SK-MEL-5 (cell line): ENCODE data around the gene PSMA7. TPM values are rescaled to one million over a fixed set of nuclear protein-coding genes. Genes with fewer than 3 reads are reported as not detected.
A peak's percentile ranks its signal among the peaks of the same experiment; 100 is the strongest.

ENCODE experiments used
- DNase-seq: peaks from one replicate; pipeline ENCODE4 v3.0.0-alpha.2; 2016; ENCODE audit warnings: low read depth, low spot score
- in situ Hi-C: cut with HindIII; loops from 2 replicates; pipeline ENCODE4 v1.10.0; 2016; ENCODE audit warnings: low sequenced_read_pairs, high pct_unique_total_duplicates, low pct_unique_long_range_greater_than_20kb
- polyA plus RNA-seq, 2 experiments: library from polyadenylated mRNA; depleted of rRNA; stranded (reverse); fragments of >200 nt; gene quantifications; 2 replicates each; pipeline ENCODE4 v1.2.3, GENCODE V29; 2015
- total RNA-seq: library from RNA; depleted of rRNA; stranded (reverse); fragments of >200 nt; shearing (Covaris generic); gene quantifications from 2 replicates; pipeline ENCODE4 v1.2.3, GENCODE V29; 2014; rRNA removed

Gene PSMA7
- 592 and 662 TPM in 2 replicates for total RNA-seq
- 514 and 630 TPM in 2 replicates for polyA plus RNA-seq (2015; cell fraction: cytosol; rRNA removed)
- 363 and 441 TPM in 2 replicates for polyA plus RNA-seq (2015; cell fraction: nucleus; rRNA removed)

GRCh38 chr20:62143081-62143956 lies at the start of gene PSMA7, which contains the start of gene SS18L1:
TSS of gene PSMA7 (minus strand) at chr20:62143394. CDS start at chr20:62143303, 91 bp downstream.
TSS of gene SS18L1 (plus strand) at chr20:62143769. CDS start at chr20:62143821, 52 bp downstream.
- in situ Hi-C loops, result no loop called here
- DNase-seq, result peak; percentile 89

GRCh38 chr20:62192635-62193034 lies 49.4 kb upstream of the PSMA7 start:
- DNase-seq, result no peak
- in situ Hi-C loops, result loop anchor here (25.0 kb wide), 1 partner anchor 95 kb away; no protein-coding TSS in a partner anchor

GRCh38 chr20:62191781-62192559 lies 48.8 kb upstream of the PSMA7 start:
- in situ Hi-C loops, result loop anchor here (25.0 kb wide), 1 partner anchor 95 kb away; no protein-coding TSS in a partner anchor
- no peak for DNase-seq

GRCh38 chr20:62190639-62191411 lies 47.6 kb upstream of the PSMA7 start:
- in situ Hi-C loops, result loop anchor here (25.0 kb wide), 1 partner anchor 96 kb away; no protein-coding TSS in a partner anchor
- DNase-seq, result no peak

- no peak for DNase-seq
- in situ Hi-C loops, result loop anchor here (25.0 kb wide), 1 partner anchor 100 kb away; no protein-coding TSS in a partner anchor
These were observed 44.0 kb upstream of the PSMA7 start for GRCh38 chr20:62186887-62187866.

GRCh38 chr20:62186096-62186426 lies 42.9 kb upstream of the PSMA7 start:
- no peak for DNase-seq
- in situ Hi-C loops, result loop anchor here (25.0 kb wide), 1 partner anchor 101 kb away; no protein-coding TSS in a partner anchor

GRCh38 chr20:62183426-62184142 lies 40.4 kb upstream of the PSMA7 start:
- no peak for DNase-seq
- in situ Hi-C loops, result loop anchor here (25.0 kb wide), 1 partner anchor 104 kb away; no protein-coding TSS in a partner anchor

GRCh38 chr20:62182469-62183425 lies 39.6 kb upstream of the PSMA7 start, which contains the start of gene MTG2:
TSS of gene MTG2 (plus strand) at chr20:62183028. CDS start at chr20:62193421, 10,393 bp downstream.
- DNase-seq, result peak; percentile 97
- in situ Hi-C loops, result loop anchor here (25.0 kb wide), 1 partner anchor 105 kb away; no protein-coding TSS in a partner anchor

- DNase-seq, result peak; percentile 9
- in situ Hi-C loops, result loop anchor here (25.0 kb wide), 1 partner anchor 105 kb away; no protein-coding TSS in a partner anchor
These were observed 38.6 kb upstream of the PSMA7 start for GRCh38 chr20:62181808-62182207.

GRCh38 chr20:62179162-62179504 lies 35.9 kb upstream of the PSMA7 start:
- in situ Hi-C loops, result loop anchor here (25.0 kb wide), 1 partner anchor 108 kb away; no protein-coding TSS in a partner anchor
- DNase-seq, result no peak

GRCh38 chr20:62178316-62179161 lies 35.3 kb upstream of the PSMA7 start:
- no peak for DNase-seq
- in situ Hi-C loops, result loop anchor here (25.0 kb wide), 1 partner anchor 109 kb away; no protein-coding TSS in a partner anchor

- in situ Hi-C loops, result loop anchor here (25.0 kb wide), 1 partner anchor 110 kb away; no protein-coding TSS in a partner anchor
These were observed 34.1 kb upstream of the PSMA7 start for GRCh38 chr20:62177307-62177706.

GRCh38 chr20:62176866-62177265 lies 33.7 kb upstream of the PSMA7 start:
- in situ Hi-C loops, result loop anchor here (25.0 kb wide), 1 partner anchor 110 kb away; no protein-coding TSS in a partner anchor
- DNase-seq, result no peak

More at GRCh38 chr20:62177307-62177706, 34.1 kb upstream of the PSMA7 start:
- DNase-seq, result no peak
